Ovary (tissue), 3 donors: ENCODE measurements around the gene SPRED1.

ENCODE experiments used
- EP300 ChIP-seq: sonication (generic); formaldehyde crosslinking; IDR thresholded peaks from one replicate; pipeline ENCODE4 v1.6.1; 2017; ENCODE audit warnings: antibody characterized with exemption
- POLR2A ChIP-seq: fragments of 450-650 bp; IDR thresholded peaks from one replicate; pipeline ENCODE4 v1.6.1; 2017; ENCODE audit warnings: antibody characterized with exemption, mild to moderate bottlenecking, moderate library complexity
- TF ChIP-seq, protein P1 (sequence below), 3 donors: fragments of 450-650 bp in 2 of 3; fragments of 200-600 bp in 1 of 3; IDR thresholded peaks; one replicate each; pipeline versions ENCODE4 v1.5.1 to v1.8.0; 2016 to 2022; ENCODE audit warnings: antibody characterized with exemption in 3 of 3, mild to moderate bottlenecking in 1 of 3
- donor health status: DM: no; HTN: no; CAD: no.

DNA sequence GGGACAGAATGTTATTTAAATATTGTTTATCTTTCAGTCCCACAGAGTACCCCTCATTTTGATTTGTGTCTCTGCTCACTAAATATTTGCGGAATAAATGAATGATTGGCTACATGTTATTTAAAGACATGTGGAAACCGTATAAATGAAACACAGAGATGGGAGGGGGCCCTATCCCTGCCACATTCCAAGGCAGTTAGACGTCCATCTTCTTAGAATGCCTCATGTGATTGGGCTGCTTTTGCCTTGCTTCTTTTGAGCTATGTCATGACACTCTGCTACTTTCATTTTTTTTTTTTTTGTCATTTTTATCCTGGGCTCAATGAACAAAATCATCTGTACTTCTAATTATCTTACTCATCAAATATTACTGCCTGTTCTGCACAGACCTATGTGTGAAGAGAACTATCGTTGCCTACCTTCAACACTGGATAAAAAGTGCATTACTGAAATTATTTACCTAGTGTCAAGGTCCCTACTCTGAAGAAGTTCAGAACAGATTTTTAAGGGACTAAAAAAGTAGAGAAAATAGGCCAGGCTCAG, 117.4 kb downstream of the SPRED1 start:
- TF ChIP-seq EP300 (no peak), POLR2A (no peak)
- TF ChIP-seq, protein P1, sequence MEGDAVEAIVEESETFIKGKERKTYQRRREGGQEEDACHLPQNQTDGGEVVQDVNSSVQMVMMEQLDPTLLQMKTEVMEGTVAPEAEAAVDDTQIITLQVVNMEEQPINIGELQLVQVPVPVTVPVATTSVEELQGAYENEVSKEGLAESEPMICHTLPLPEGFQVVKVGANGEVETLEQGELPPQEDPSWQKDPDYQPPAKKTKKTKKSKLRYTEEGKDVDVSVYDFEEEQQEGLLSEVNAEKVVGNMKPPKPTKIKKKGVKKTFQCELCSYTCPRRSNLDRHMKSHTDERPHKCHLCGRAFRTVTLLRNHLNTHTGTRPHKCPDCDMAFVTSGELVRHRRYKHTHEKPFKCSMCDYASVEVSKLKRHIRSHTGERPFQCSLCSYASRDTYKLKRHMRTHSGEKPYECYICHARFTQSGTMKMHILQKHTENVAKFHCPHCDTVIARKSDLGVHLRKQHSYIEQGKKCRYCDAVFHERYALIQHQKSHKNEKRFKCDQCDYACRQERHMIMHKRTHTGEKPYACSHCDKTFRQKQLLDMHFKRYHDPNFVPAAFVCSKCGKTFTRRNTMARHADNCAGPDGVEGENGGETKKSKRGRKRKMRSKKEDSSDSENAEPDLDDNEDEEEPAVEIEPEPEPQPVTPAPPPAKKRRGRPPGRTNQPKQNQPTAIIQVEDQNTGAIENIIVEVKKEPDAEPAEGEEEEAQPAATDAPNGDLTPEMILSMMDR (IDR thresholded peaks at IDR 0.05) = no peak
